Spleen (tissue), 11 donors: ENCODE data around the gene TUBGCP6. TPM values are rescaled to one million over a fixed set of nuclear protein-coding genes. Genes with fewer than 3 reads are reported as not detected.

ENCODE experiments used
- DNase-seq: peaks from one replicate; pipeline ENCODE4 v3.0.0-alpha.2; 2020
- H3K27ac ChIP-seq, 8 donors: fragments of 200-600 bp; sonication (generic) in 7 of 8; 1 replicate in 4 of 8; 2 replicates in 4 of 8; pipeline versions ENCODE4 v1.5.0 to v1.8.0; 2016 to 2021; ENCODE audit warnings: inconsistent platforms in 4 of 8, mild to moderate bottlenecking in 4 of 8, moderate library complexity in 1 of 8
- H3K27me3 ChIP-seq, 7 donors: fragments of 200-600 bp; sonication (generic) in 6 of 7; replicated peaks in 1 of 7; 1 replicate in 4 of 7; 2 replicates in 3 of 7; pipeline versions ENCODE4 v1.5.0 to v1.8.0; 2016 to 2021; ENCODE audit warnings: inconsistent platforms in 3 of 7, mild to moderate bottlenecking in 1 of 7
- H3K36me3 ChIP-seq, 6 donors: fragments of 200-600 bp; sonication (generic) in 5 of 6; 1 replicate in 4 of 6; 2 replicates in 2 of 6; pipeline versions ENCODE4 v1.5.0 to v1.8.0; 2016 to 2021; ENCODE audit warnings: inconsistent platforms in 2 of 6
- H3K4me1 ChIP-seq, 6 donors: fragments of 200-600 bp; sonication (generic) in 5 of 6; 1 replicate in 3 of 6; 2 replicates in 3 of 6; pipeline versions ENCODE4 v1.5.0 to v1.8.0; 2016 to 2021; ENCODE audit warnings: inconsistent platforms in 3 of 6
- H3K4me3 ChIP-seq, 8 donors: fragments of 200-600 bp; sonication (generic) in 7 of 8; 1 replicate in 4 of 8; 2 replicates in 4 of 8; pipeline versions ENCODE4 v1.5.0 to v1.8.0; 2016 to 2021; ENCODE audit warnings: inconsistent platforms in 4 of 8, mild to moderate bottlenecking in 4 of 8, moderate library complexity in 2 of 8
- H3K9me3 ChIP-seq, 8 donors: fragments of 200-600 bp; sonication (generic) in 7 of 8; 1 replicate in 4 of 8; 2 replicates in 4 of 8; pipeline versions ENCODE4 v1.5.0 to v1.8.0; 2016 to 2021; ENCODE audit warnings: inconsistent platforms in 4 of 8
- CTCF ChIP-seq, 11 experiments: fragments of 200-600 bp in 7 of 11; fragments of 450-650 bp in 4 of 11; sonication (generic) in 4 of 11; IDR thresholded peaks in 8 of 11; conservative IDR thresholded peaks in 3 of 11; 1 replicate in 7 of 11; 2 replicates in 4 of 11; pipeline versions ENCODE4 v1.4.0 to v1.8.0; 2016 to 2021; ENCODE audit warnings: antibody characterized with exemption in 11 of 11, inconsistent platforms in 4 of 11, mild to moderate bottlenecking in 1 of 11
- POLR2A ChIP-seq, 3 donors: fragments of 450-650 bp; IDR thresholded peaks; one replicate each; pipeline ENCODE4 v1.5.1; 2017; ENCODE audit warnings: antibody characterized with exemption in 3 of 3, mild to moderate bottlenecking in 1 of 3
- POLR2AphosphoS5 ChIP-seq, 3 donors: sonication (generic); formaldehyde crosslinking; IDR thresholded peaks; one replicate each; pipeline ENCODE4 v1.5.1; 2017; ENCODE audit warnings: antibody characterized with exemption in 3 of 3
- WGBS, 5 donors: extraction: QIAGEN DNeasy Blood & Tissue Kit in 3 of 5; methylation state at CpG; one replicate each; pipeline versions ENCODE4 v1.1.5 to v1.1.7; 2013 to 2018; 5-methylcytosine and 5-hydroxymethylcytosine counted together
- intact Hi-C: fragments of 100-400 bp; cut with DNase I; formaldehyde crosslinking; loops from one replicate; pipeline ENCODE4 v1.15.0; 2023; ENCODE audit warnings: low total_unique reads
- polyA plus RNA-seq, 3 donors: library from polyadenylated mRNA; stranded (reverse); fragments of 200-250 nt; gene quantifications; one replicate each; pipeline ENCODE4 v1.2.1, GENCODE V29; 2013
- total RNA-seq, 7 donors: library from RNA; depleted of rRNA in 3 of 7; stranded (reverse); fragments of >200 nt in 3 of 7; fragmentation: NEBNext Ultra II Directional in 4 of 7; extraction: Animal tissue kit (Norgen Biotek cat#: 25700) in 4 of 7; gene quantifications; one replicate each; pipeline versions ENCODE4 v1.1.0 to v1.2.1, GENCODE V29; 2016 to 2021
- donor health status: healthy with polysubstance abuse.
- donor health status: DM: no; HTN: no; CAD: no; lungs with moderate emphysema.
- donor health status: DM: no; HTN: no; CAD: no.
- donor health status: Bipolar disorder and iron deficiency.
- donor health status: healthy.
- donor health status: DM: no; HTN: no; CAD: no.
- donor health status: DM: yes; HTN: yes; CAD: no.

Gene TUBGCP6
- total and polyA plus RNA-seq, 10 donors, result 36.0 to 98.0 (median 69.3) TPM

- H3K27ac ChIP-seq, result peak overlapping the region; percentile 85 to 99 (median 96)
- peaks cover 61 to 95% (median 92%) of the 10 kb centered on the region in 6 donors for H3K4me1 ChIP-seq
- WGBS, 5 donors, result 62 to 84% (median 66%) methylated on average over 12 to 20 of the region's 20 CpGs
- H3K36me3 ChIP-seq, result peaks cover 0 to 15% (median 11%) of the 10 kb centered on the region in 6 donors
- H3K27me3 ChIP-seq, result peaks cover 0 to 9% (median 0%) of the 10 kb centered on the region in 7 donors
- TF ChIP-seq POLR2A (IDR thresholded peaks at IDR 0.05) (no peak), CTCF (IDR thresholded peaks at IDR 0.05 in 8 of 11, conservative IDR thresholded peaks at IDR 0.05 in 3 of 11) (no peak), POLR2AphosphoS5 (IDR thresholded peaks at IDR 0.05) (peak in 2 of 3 donors; percentile 13 to 38)
- no peaks in the 10 kb centered on the region for H3K9me3 ChIP-seq
- peak; percentile 87 for DNase-seq
- intact Hi-C loops, result no loop called here
- H3K4me3 ChIP-seq, result peak overlapping the region in 2 of 8 donors; percentile 47 to 68
Measured at GRCh38 chr22:50189184-50189848, 55.5 kb downstream of the TUBGCP6 start.

- H3K27ac ChIP-seq, result peak overlapping the region in 6 of 8 donors; percentile 89 to 99 (median 97)
- TF ChIP-seq POLR2A (IDR thresholded peaks at IDR 0.05) (no peak), CTCF (IDR thresholded peaks at IDR 0.05 in 8 of 11, conservative IDR thresholded peaks at IDR 0.05 in 3 of 11) (no peak), POLR2AphosphoS5 (IDR thresholded peaks at IDR 0.05) (no peak)
- intact Hi-C loops, result no loop called here
- 83 to 97% (median 94%) methylated on average over 1 to 11 of the region's 11 CpGs for WGBS, 5 donors
- peaks cover 61 to 95% (median 92%) of the 10 kb centered on the region in 6 donors for H3K4me1 ChIP-seq
- H3K36me3 ChIP-seq, result peaks cover 0 to 6% (median 1%) of the 10 kb centered on the region in 6 donors
- DNase-seq, result peak; percentile 83
- H3K9me3 ChIP-seq, result no peaks in the 10 kb centered on the region
- H3K4me3 ChIP-seq, result peak overlapping the region in 1 of 8 donors; percentile 2
- H3K27me3 ChIP-seq, result peaks cover 0 to 12% (median 0%) of the 10 kb centered on the region in 7 donors
Measured at GRCh38 chr22:50188356-50188755, 56.5 kb downstream of the TUBGCP6 start.

- Histone ChIP-seq H3K27ac (peak overlapping the region; percentile 39 to 99 (median 85)), H3K4me1 (peaks cover 50 to 86% (median 79%) of the 10 kb centered on the region in 6 donors), H3K4me3 (peak overlapping the region; percentile 43 to 87 (median 56)), H3K36me3 (no peaks in the 10 kb centered on the region), H3K27me3 (peaks cover 0 to 12% (median 0%) of the 10 kb centered on the region in 7 donors), H3K9me3 (no peaks in the 10 kb centered on the region)
- no peak for TF ChIP-seq CTCF (IDR thresholded peaks at IDR 0.05 in 8 of 11, conservative IDR thresholded peaks at IDR 0.05 in 3 of 11)
- TF ChIP-seq POLR2A (IDR thresholded peaks at IDR 0.05), result no peak
- peak in 1 of 3 donors; percentile 20 for TF ChIP-seq POLR2AphosphoS5 (IDR thresholded peaks at IDR 0.05)
- DNase-seq, result peak; percentile 88
- intact Hi-C loops, result no loop called here
- WGBS, 5 donors, result 29 to 48% (median 41%) methylated on average over 14 to 26 of the region's 26 CpGs
Measured at GRCh38 chr22:50186761-50187523, 57.9 kb downstream of the TUBGCP6 start.
